ENCODE measurements around the gene SPATA3.

The SPATA3 gene

GRCh38 chr2:230995821-230996220, at the start of gene SPATA3:
TSS of gene SPATA3 (plus strand) at chr2:230996121. CDS start at chr2:230996234, 113 bp downstream.
- no peaks in the 10 kb centered on the region for H3K4me1 ChIP-seq (ENCODE audit: control insufficient read depth, low read length)
- H3K27me3 ChIP-seq (ENCODE audit: control insufficient read depth, low read length) = peaks cover 12% of the 10 kb centered on the region; the same call in 1 of the 2 replicates
- no peak within 1 kb of the TSS for H3K4me2 ChIP-seq (ENCODE audit: low read length)
- H3K79me2 ChIP-seq (ENCODE audit: control insufficient read depth, low read length) = no peaks in the 10 kb centered on the region
- H4K20me1 ChIP-seq (ENCODE audit: control insufficient read depth, insufficient read depth, low read depth, low read length) = no peaks in the 10 kb centered on the region
- no peaks in the 10 kb centered on the region for H3K9me2 ChIP-seq (replicated peaks; ENCODE audit: control insufficient read depth, low read length)
- H3K36me3 ChIP-seq (ENCODE audit: control insufficient read depth, low read length) = no peaks in the 10 kb centered on the region
- no peak within 1 kb of the TSS for H3K27ac ChIP-seq (ENCODE audit: low read depth, low read length)
- no peaks in the 10 kb centered on the region for H3K9me3 ChIP-seq (ENCODE audit: control insufficient read depth, insufficient read depth, low read length)
- no peak within 1 kb of the TSS for H3K4me3 ChIP-seq (ENCODE audit: low read length)
- no peaks in the 10 kb centered on the region for H3F3A ChIP-seq (ENCODE audit: control insufficient read depth, insufficient read depth)
- TF ChIP-seq CTCF (IDR thresholded peaks at IDR 0.05; ENCODE audit: low read depth, low read length, poor library complexity, severe bottlenecking) = no peak
- TF ChIP-seq EZH2phosphoT487 (IDR thresholded peaks at IDR 0.05; ENCODE audit: borderline replicate concordance, low read length) = no peak

GRCh38 chr2:230946429-230947234, 49.3 kb upstream of the SPATA3 start:
- no peaks in the 10 kb centered on the region for H3K9me3 ChIP-seq (ENCODE audit: control insufficient read depth, insufficient read depth, low read length)
- H3K27me3 ChIP-seq (ENCODE audit: control insufficient read depth, low read length) = peaks cover 42% of the 10 kb centered on the region
- no peak overlapping the region for H3K4me3 ChIP-seq (ENCODE audit: low read length)
- no peak overlapping the region for H3K4me2 ChIP-seq (ENCODE audit: low read length)
- TF ChIP-seq EZH2phosphoT487 (IDR thresholded peaks at IDR 0.05; ENCODE audit: borderline replicate concordance, low read length) (no peak), CTCF (IDR thresholded peaks at IDR 0.05; ENCODE audit: low read depth, low read length, poor library complexity, severe bottlenecking) (no peak)
- no peaks in the 10 kb centered on the region for H3K36me3 ChIP-seq (ENCODE audit: control insufficient read depth, low read length)
- no peaks in the 10 kb centered on the region for H3K79me2 ChIP-seq (ENCODE audit: control insufficient read depth, low read length)
- H4K20me1 ChIP-seq (ENCODE audit: control insufficient read depth, insufficient read depth, low read depth, low read length) = no peaks in the 10 kb centered on the region
- no peaks in the 10 kb centered on the region for H3F3A ChIP-seq (ENCODE audit: control insufficient read depth, insufficient read depth)
- H3K4me1 ChIP-seq (ENCODE audit: control insufficient read depth, low read length) = no peaks in the 10 kb centered on the region
- no peaks in the 10 kb centered on the region for H3K9me2 ChIP-seq (replicated peaks; ENCODE audit: control insufficient read depth, low read length)
- no peak overlapping the region for H3K27ac ChIP-seq (ENCODE audit: low read depth, low read length)

DNA sequence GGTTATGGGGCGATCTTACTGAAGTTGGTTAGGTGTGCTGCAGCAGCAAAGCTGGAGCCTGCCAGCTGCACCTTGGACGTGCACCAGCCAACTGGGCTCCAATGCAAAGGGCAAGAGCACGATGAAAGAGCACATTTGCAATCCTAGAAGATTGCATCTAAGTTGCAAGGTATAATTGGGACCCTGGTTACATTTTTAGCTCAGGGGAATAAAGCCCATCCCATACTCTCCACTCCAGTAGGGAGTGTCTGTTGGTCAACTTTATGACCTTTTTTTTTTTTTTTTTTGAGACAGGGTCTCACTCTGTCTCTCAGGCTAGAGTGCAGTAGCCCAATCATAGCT, 48.7 kb upstream of the SPATA3 start:
- no peaks in the 10 kb centered on the region for H3K36me3 ChIP-seq (ENCODE audit: control insufficient read depth, low read length)
- no peaks in the 10 kb centered on the region for H3K9me2 ChIP-seq (replicated peaks; ENCODE audit: control insufficient read depth, low read length)
- no peaks in the 10 kb centered on the region for H3K79me2 ChIP-seq (ENCODE audit: control insufficient read depth, low read length)
- H3F3A ChIP-seq (ENCODE audit: control insufficient read depth, insufficient read depth) = no peaks in the 10 kb centered on the region
- no peaks in the 10 kb centered on the region for H4K20me1 ChIP-seq (ENCODE audit: control insufficient read depth, insufficient read depth, low read depth, low read length)
- no peaks in the 10 kb centered on the region for H3K9me3 ChIP-seq (ENCODE audit: control insufficient read depth, insufficient read depth, low read length)
- H3K27ac ChIP-seq (ENCODE audit: low read depth, low read length) = no peak overlapping the region
- no peak overlapping the region for H3K4me3 ChIP-seq (ENCODE audit: low read length)
- H3K4me1 ChIP-seq (ENCODE audit: control insufficient read depth, low read length) = no peaks in the 10 kb centered on the region
- no peak overlapping the region for H3K4me2 ChIP-seq (ENCODE audit: low read length)
- peaks cover 42% of the 10 kb centered on the region for H3K27me3 ChIP-seq (ENCODE audit: control insufficient read depth, low read length)
- TF ChIP-seq EZH2phosphoT487 (IDR thresholded peaks at IDR 0.05; ENCODE audit: borderline replicate concordance, low read length) = no peak
- no peak for TF ChIP-seq CTCF (IDR thresholded peaks at IDR 0.05; ENCODE audit: low read depth, low read length, poor library complexity, severe bottlenecking)

Data from DOHH2 (cell line).